Epithelial cell of esophagus (primary cell): Measurements from ENCODE around the gene AVPI1.

Source experiments
- DNase-seq: peaks from one replicate; pipeline ENCODE4 v3.0.0; 2010; ENCODE audit warnings: low read depth
- H3K4me3 ChIP-seq: 2 replicates; pipeline ENCODE4 v1.5.1; 2011; ENCODE audit warnings: mild to moderate bottlenecking, low read length, control low read depth
- TF ChIP-seq, protein P1 (sequence below): IDR thresholded peaks from 2 replicates; pipeline ENCODE4 v1.5.1; 2011; ENCODE audit warnings: low read depth, mild to moderate bottlenecking, low read length, control low read depth, inconsistent platforms; ENCODE audit not compliant: insufficient read depth; ENCODE audit errors: missing control alignments

AVPI1 gene

DNA sequence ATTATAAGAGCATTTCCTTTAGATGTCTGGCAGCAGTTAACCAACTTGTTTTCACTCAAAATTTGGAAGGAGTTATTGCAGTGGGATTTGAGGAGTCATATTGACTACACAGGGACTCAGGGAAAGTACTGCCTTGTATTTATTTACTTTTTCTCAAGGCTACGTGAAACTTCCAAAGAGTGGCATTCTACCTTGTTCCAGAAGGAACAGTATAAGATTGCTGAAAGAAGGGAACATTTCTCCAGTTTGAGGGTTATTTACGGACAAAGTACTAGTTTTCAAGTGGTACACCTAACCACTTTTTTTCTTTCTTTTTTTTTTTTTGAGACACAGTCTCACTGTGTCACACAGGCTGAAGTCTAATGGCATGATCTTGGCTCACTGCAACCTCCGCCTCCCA, 58.8 kb downstream of the AVPI1 start:
- no peak overlapping the region for H3K4me3 ChIP-seq
- DNase-seq = no peak
- TF ChIP-seq, protein P1, sequence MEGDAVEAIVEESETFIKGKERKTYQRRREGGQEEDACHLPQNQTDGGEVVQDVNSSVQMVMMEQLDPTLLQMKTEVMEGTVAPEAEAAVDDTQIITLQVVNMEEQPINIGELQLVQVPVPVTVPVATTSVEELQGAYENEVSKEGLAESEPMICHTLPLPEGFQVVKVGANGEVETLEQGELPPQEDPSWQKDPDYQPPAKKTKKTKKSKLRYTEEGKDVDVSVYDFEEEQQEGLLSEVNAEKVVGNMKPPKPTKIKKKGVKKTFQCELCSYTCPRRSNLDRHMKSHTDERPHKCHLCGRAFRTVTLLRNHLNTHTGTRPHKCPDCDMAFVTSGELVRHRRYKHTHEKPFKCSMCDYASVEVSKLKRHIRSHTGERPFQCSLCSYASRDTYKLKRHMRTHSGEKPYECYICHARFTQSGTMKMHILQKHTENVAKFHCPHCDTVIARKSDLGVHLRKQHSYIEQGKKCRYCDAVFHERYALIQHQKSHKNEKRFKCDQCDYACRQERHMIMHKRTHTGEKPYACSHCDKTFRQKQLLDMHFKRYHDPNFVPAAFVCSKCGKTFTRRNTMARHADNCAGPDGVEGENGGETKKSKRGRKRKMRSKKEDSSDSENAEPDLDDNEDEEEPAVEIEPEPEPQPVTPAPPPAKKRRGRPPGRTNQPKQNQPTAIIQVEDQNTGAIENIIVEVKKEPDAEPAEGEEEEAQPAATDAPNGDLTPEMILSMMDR = no peak

DNA sequence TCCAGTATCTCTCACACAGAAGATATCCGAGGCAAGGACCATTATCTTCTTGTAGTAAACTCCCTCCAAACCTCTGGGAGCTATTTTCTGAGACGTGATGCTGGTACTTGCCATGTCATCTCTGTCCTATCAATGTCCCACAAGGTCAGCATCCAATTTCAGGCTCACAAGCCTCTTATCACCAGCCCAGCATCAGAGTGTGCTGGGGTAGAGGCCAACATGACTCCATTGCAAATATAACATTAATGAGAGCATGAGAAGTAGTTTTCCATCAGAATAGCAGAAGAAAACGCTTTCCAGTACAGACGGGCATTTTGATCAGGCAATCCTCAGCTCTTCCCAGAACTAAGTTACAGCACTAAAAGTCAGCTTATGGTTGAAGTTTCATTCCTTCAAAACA, 59.3 kb downstream of the AVPI1 start:
- DNase-seq = no peak
- H3K4me3 ChIP-seq = no peak overlapping the region
- TF ChIP-seq, protein P1 = no peak
